B cell (primary cell): ENCODE data around the gene BIVM. TPM values are rescaled to one million over a fixed set of nuclear protein-coding genes. Genes with fewer than 3 reads are reported as not detected.

Source experiments
- ATAC-seq: fragments of 200-7000 bp; cut with Tn5 transposase; one replicate; pipeline ENCODE4 v1.10.0; 2021; ENCODE audit warnings: low read depth, mild to moderate bottlenecking, moderate number of reproducible peaks, moderate library complexity
- CTCF ChIA-PET: fragments of 350-600 bp; sonication (Branson Sonifier 250); formaldehyde crosslinking; loops from one replicate; lab custom pipeline; 2021; ENCODE audit warnings: antibody characterized with exemption, inconsistent platforms; lab: Charles Lee
- POLR2A ChIA-PET: fragments of 350-600 bp; sonication (Branson Sonifier 250); formaldehyde crosslinking; loops from one replicate; lab custom pipeline; 2021; ENCODE audit warnings: antibody characterized with exemption; lab: Charles Lee
- DNase-seq: peaks from one replicate; pipeline ENCODE4 v3.0.0; 2013
- H2AFZ ChIP-seq: 2 replicates; pipeline ENCODE4 v1.6.1; 2012; ENCODE audit warnings: mild to moderate bottlenecking, low read depth, low read length; ENCODE audit not compliant: insufficient read depth, poor library complexity, severe bottlenecking
- H3K27ac ChIP-seq, 2 donors: 1 replicate in 1 of 2; 2 replicates in 1 of 2; pipeline ENCODE4 v1.5.1; 2012 to 2013; ENCODE audit warnings: low read length in 2 of 2, mild to moderate bottlenecking in 2 of 2, moderate library complexity in 1 of 2
- H3K27me3 ChIP-seq, 4 experiments: fragments of 200-600 bp in 1 of 4; sonication (generic) in 1 of 4; replicated peaks in 1 of 4; 1 replicate in 2 of 4; 2 replicates in 2 of 4; pipeline versions ENCODE4 v1.6.1 to v1.7.0; 2013 to 2016; ENCODE audit warnings: low read length in 3 of 4, mild to moderate bottlenecking in 2 of 4, mixed read lengths in 1 of 4, moderate library complexity in 1 of 4; ENCODE audit not compliant: insufficient read depth in 4 of 4, control insufficient read depth in 3 of 4; ENCODE audit errors: control extremely low read depth in 1 of 4
- H3K36me3 ChIP-seq, 2 experiments: replicated peaks in 1 of 2; 1 replicate in 1 of 2; 2 replicates in 1 of 2; pipeline versions ENCODE4 v1.6.1 to v1.7.1; 2013; ENCODE audit warnings: low read length in 1 of 2; ENCODE audit not compliant: insufficient read depth in 2 of 2, control insufficient read depth in 1 of 2; ENCODE audit errors: control extremely low read depth in 1 of 2, extremely low read depth in 1 of 2
- H3K4me1 ChIP-seq, 2 donors: fragments of 200-600 bp in 1 of 2; sonication (generic) in 1 of 2; 1 replicate in 1 of 2; 2 replicates in 1 of 2; pipeline versions ENCODE4 v1.5.1 to v1.6.1; 2013 to 2017; ENCODE audit warnings: low read length in 2 of 2; ENCODE audit not compliant: control insufficient read depth in 2 of 2, insufficient read depth in 2 of 2
- H3K4me2 ChIP-seq: replicated peaks from 2 replicates; pipeline ENCODE3; 2012; ENCODE audit warnings: mild to moderate bottlenecking, low read depth, low read length; ENCODE audit not compliant: poor library complexity, severe bottlenecking
- H3K4me3 ChIP-seq, 5 experiments: fragments of 200-600 bp in 1 of 5; sonication (generic) in 1 of 5; 1 replicate in 3 of 5; 2 replicates in 2 of 5; pipeline versions ENCODE4 v1.5.1 to v1.7.0; 2011 to 2016; ENCODE audit warnings: low read length in 4 of 5, mild to moderate bottlenecking in 4 of 5, low read depth in 2 of 5, control low read depth in 1 of 5, moderate library complexity in 1 of 5; ENCODE audit not compliant: insufficient read depth in 1 of 5; ENCODE audit errors: control extremely low read depth in 1 of 5, extremely low read depth in 1 of 5
- H3K79me2 ChIP-seq: fragments of 200-600 bp; sonication (generic); one replicate; pipeline ENCODE4 v1.6.0; 2016; ENCODE audit warnings: low read length; ENCODE audit not compliant: control insufficient read depth, insufficient read depth
- H3K9ac ChIP-seq: fragments of 200-600 bp; sonication (generic); 2 replicates; pipeline ENCODE4 v1.6.1; 2017; ENCODE audit warnings: mild to moderate bottlenecking, low read length, moderate library complexity
- H3K9me3 ChIP-seq, 3 donors: one replicate each; pipeline versions ENCODE4 v1.6.1 to v1.7.1; 2013; ENCODE audit warnings: low read length in 2 of 3; ENCODE audit not compliant: control insufficient read depth in 2 of 3, insufficient read depth in 1 of 3; ENCODE audit errors: control extremely low read depth in 1 of 3
- H4K20me1 ChIP-seq: 2 replicates; pipeline ENCODE4 v1.6.0; 2012; ENCODE audit warnings: mild to moderate bottlenecking, low read length; ENCODE audit not compliant: insufficient read depth, control insufficient read depth, poor library complexity, severe bottlenecking
- H3K27ac Mint-ChIP-seq: one replicate; pipeline ENCODE4 v1.8.0; 2021; ENCODE audit warnings: mixed read lengths
- H3K27me3 Mint-ChIP-seq: one replicate; pipeline ENCODE4 v1.8.0; 2021; ENCODE audit warnings: mixed read lengths
- H3K4me1 Mint-ChIP-seq: one replicate; pipeline ENCODE4 v1.8.0; 2021; ENCODE audit warnings: mixed read lengths
- H3K4me3 Mint-ChIP-seq: one replicate; pipeline ENCODE4 v1.8.0; 2021; ENCODE audit warnings: mixed read lengths
- H3K9me3 Mint-ChIP-seq: one replicate; pipeline ENCODE4 v1.8.0; 2022; ENCODE audit warnings: mixed read lengths; ENCODE audit not compliant: insufficient read depth
- EZH2 ChIP-seq: IDR thresholded peaks from 2 replicates; pipeline ENCODE4 v1.6.1; 2012; ENCODE audit warnings: borderline replicate concordance, low read depth, mild to moderate bottlenecking, moderate library complexity, low read length; ENCODE audit not compliant: insufficient read depth, poor library complexity, severe bottlenecking
- WGBS: methylation state at CpG from one replicate; pipeline ENCODE4 v1.1.5; 2013; ENCODE audit warnings: missing lambda C conversion rate; ENCODE audit not compliant: insufficient coverage; 5-methylcytosine and 5-hydroxymethylcytosine counted together
- intact Hi-C: fragments of 100-400 bp; cut with micrococcal nuclease; formaldehyde crosslinking; loops from one replicate; pipeline ENCODE4 v1.10.0; 2022
- polyA plus RNA-seq: library from polyadenylated mRNA; depleted of rRNA; stranded (reverse); fragments of >200 nt; gene quantifications from 2 replicates; pipeline ENCODE4 v1.2.3, GENCODE V29; 2012
- total RNA-seq, 2 donors: library from RNA; stranded (reverse); fragments of 120-200 nt in 1 of 2; gene quantifications; 1 replicate in 1 of 2; 2 replicates in 1 of 2; pipeline versions ENCODE4 v1.2.3 to v1.2.4, GENCODE V29; 2013 to 2022
- TF ChIP-seq, protein P1 (sequence below): fragments of 200-600 bp; IDR thresholded peaks from one replicate; pipeline ENCODE4 v1.8.0; 2022; ENCODE audit warnings: antibody characterized with exemption, mild to moderate bottlenecking

Gene BIVM
- total and polyA plus RNA-seq, 2 donors (not counting 1 experiment from before 2014, with no cell fraction given): 1.0 to 3.6 TPM

DNA sequence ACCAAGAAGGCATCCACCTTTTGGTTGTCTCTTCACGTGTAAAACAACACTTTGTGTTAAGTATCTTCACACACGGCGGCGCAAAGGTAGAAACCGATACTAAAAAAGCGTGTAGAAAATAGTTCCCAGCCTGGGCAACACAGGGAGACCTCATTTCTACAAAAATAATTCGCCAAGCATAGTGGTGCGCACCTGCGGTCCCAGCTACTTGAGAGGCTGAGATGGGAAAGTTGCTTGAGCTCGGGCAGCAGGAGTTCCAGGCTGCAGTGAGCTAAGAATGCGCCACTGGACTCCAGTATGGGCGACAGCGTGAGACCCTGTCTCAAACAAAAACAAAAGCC, 46.3 kb downstream of the BIVM start:
- CTCF ChIA-PET: interaction anchor here (1.8 to 7.0 kb wide), 6 partner anchors 25 to 263 kb away, joined by 8 to 107 read pairs (median 28); partner anchors contain the start of genes BIVM, POGLUT2, TEX30 and TPP2
- Mint-ChIP-seq H3K27ac (peak overlapping the region; percentile 98), H3K4me1 (peaks cover 28% of the 10 kb centered on the region), H3K9me3 (no peaks in the 10 kb centered on the region), H3K4me3 (peak overlapping the region; percentile 91), H3K27me3 (no peaks in the 10 kb centered on the region)
- H3K4me2 ChIP-seq: peak overlapping the region; percentile 90
- peak overlapping the region; percentile 96 to 97 for H3K27ac ChIP-seq
- DNase-seq: no peak
- H3K79me2 ChIP-seq: peaks cover 45% of the 10 kb centered on the region
- peak; percentile 8 for ATAC-seq
- peaks cover 0 to 2% of the 10 kb centered on the region in 2 experiments for H3K36me3 ChIP-seq
- no peaks in the 10 kb centered on the region for H3K9me3 ChIP-seq
- H3K27me3 ChIP-seq: no peaks in the 10 kb centered on the region
- peak overlapping the region; percentile 91 to 100 (median 99) for H3K4me3 ChIP-seq
- H2AFZ ChIP-seq: peak overlapping the region; percentile 86
- POLR2A ChIA-PET: interaction anchor here (0.9 to 4.6 kb wide), 6 partner anchors 45 to 266 kb away, joined by 3 to 116 read pairs (median 13); partner anchors contain the start of genes BIVM, POGLUT2, TEX30 and TPP2
- peaks cover 21 to 25% of the 10 kb centered on the region in 2 donors for H3K4me1 ChIP-seq
- intact Hi-C loops: loop anchor here (1.0 kb wide), 3 partner anchors 45 to 249 kb away; partner anchors contain the start of genes TEX30 and TPP2
- WGBS: 1% methylated on average over 7 of the region's 13 CpGs
- peaks cover 16% of the 10 kb centered on the region for H4K20me1 ChIP-seq
- no peak for TF ChIP-seq EZH2
- TF ChIP-seq, protein P1, sequence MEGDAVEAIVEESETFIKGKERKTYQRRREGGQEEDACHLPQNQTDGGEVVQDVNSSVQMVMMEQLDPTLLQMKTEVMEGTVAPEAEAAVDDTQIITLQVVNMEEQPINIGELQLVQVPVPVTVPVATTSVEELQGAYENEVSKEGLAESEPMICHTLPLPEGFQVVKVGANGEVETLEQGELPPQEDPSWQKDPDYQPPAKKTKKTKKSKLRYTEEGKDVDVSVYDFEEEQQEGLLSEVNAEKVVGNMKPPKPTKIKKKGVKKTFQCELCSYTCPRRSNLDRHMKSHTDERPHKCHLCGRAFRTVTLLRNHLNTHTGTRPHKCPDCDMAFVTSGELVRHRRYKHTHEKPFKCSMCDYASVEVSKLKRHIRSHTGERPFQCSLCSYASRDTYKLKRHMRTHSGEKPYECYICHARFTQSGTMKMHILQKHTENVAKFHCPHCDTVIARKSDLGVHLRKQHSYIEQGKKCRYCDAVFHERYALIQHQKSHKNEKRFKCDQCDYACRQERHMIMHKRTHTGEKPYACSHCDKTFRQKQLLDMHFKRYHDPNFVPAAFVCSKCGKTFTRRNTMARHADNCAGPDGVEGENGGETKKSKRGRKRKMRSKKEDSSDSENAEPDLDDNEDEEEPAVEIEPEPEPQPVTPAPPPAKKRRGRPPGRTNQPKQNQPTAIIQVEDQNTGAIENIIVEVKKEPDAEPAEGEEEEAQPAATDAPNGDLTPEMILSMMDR: no peak
- H3K9ac ChIP-seq: peak overlapping the region; percentile 99

DNA sequence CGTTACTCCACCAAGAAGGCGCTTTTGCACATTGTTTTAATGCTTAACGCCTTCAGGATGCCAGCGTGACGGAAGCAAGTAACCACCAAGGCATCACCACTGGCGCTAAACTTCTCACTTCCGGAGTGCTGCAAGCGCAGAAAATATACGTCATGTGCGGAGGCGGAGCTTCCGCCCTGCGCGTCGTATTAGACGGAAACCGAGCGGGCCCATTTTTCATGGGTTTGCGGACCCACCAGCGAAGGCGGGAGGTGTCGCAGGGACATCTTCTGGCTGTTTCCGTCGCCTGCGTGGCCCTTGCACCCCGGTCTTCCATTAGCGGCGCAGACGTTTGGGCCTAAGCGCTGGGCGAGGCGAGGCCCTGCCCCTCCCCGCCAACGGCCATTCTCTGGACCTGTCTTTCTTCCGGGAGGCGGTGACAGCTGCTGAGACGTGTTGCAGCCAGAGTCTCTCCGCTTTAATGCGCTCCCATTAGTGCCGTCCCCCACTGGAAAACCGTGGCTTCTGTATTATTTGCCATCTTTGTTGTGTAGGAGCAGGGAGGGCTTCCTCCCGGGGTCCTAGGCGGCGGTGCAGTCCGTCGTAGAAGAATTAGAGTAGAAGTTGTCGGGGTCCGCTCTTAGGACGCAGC, 46.8 kb downstream of the BIVM start, which contains the start of gene ERCC5:
ERCC5 (plus strand) TSS at position 403 of the 631 bp plus-strand sequence. CDS start 235 bp downstream, outside the sequence.
- Mint-ChIP-seq H3K9me3 (no peaks in the 10 kb centered on the region), H3K27me3 (no peaks in the 10 kb centered on the region), H3K4me3 (peak within 1 kb of the TSS; percentile 91), H3K4me1 (peaks cover 32% of the 10 kb centered on the region), H3K27ac (peak within 1 kb of the TSS; percentile 98)
- under 1% methylated on average over 48 of the region's 49 CpGs for WGBS
- H3K36me3 ChIP-seq: peaks cover 0 to 2% of the 10 kb centered on the region in 2 experiments
- DNase-seq (peak; percentile 99), ATAC-seq (peak; percentile 74)
- peak within 1 kb of the TSS; percentile 96 to 97 for H3K27ac ChIP-seq
- H2AFZ ChIP-seq: peak within 1 kb of the TSS; percentile 86
- no peaks in the 10 kb centered on the region for H3K9me3 ChIP-seq
- peaks cover 21% of the 10 kb centered on the region for H4K20me1 ChIP-seq
- H3K79me2 ChIP-seq: peaks cover 50% of the 10 kb centered on the region
- H3K27me3 ChIP-seq: no peaks in the 10 kb centered on the region
- H3K4me1 ChIP-seq: peaks cover 21 to 25% of the 10 kb centered on the region in 2 donors
- H3K4me3 ChIP-seq: peak within 1 kb of the TSS; percentile 91 to 100 (median 99)
- ChIA-PET POLR2A (interaction anchor here (0.9 to 4.6 kb wide), 6 partner anchors 46 to 266 kb away, joined by 3 to 116 read pairs (median 13); partner anchors contain the start of genes BIVM, POGLUT2, TEX30 and TPP2), CTCF (interaction anchor here (1.0 to 7.0 kb wide), 7 partner anchors 25 to 269 kb away, joined by 3 to 107 read pairs (median 13); partner anchors contain the start of genes BIVM, POGLUT2, TEX30 and TPP2)
- H3K9ac ChIP-seq: peak within 1 kb of the TSS; percentile 99
- H3K4me2 ChIP-seq: peak within 1 kb of the TSS; percentile 90
- TF ChIP-seq EZH2: no peak
- intact Hi-C loops: loop anchor here (1.0 to 2.0 kb wide), 5 partner anchors 25 to 451 kb away; partner anchors contain the start of genes TEX30 and TPP2
